CD4-positive, alpha-beta memory T cell (primary cell): ENCODE results near the gene MIOX. TPM values are rescaled to one million over a fixed set of nuclear protein-coding genes. Genes with fewer than 3 reads are reported as not detected.

Experiments
- CTCF ChIA-PET: fragments of 350-600 bp; sonication (Branson Sonifier 250); formaldehyde crosslinking; loops from one replicate; lab custom pipeline; 2021; ENCODE audit warnings: inconsistent platforms; ENCODE audit not compliant: partially characterized antibody; lab: Charles Lee
- POLR2A ChIA-PET: fragments of 350-600 bp; sonication (Branson Sonifier 250); formaldehyde crosslinking; loops from one replicate; lab custom pipeline; 2021; ENCODE audit not compliant: partially characterized antibody; lab: Charles Lee
- DNase-seq, 5 donors: peaks; one replicate each; pipeline versions ENCODE4 v3.0.0 to v3.0.0-alpha.2; 2020 to 2022; ENCODE audit warnings: mixed read lengths in 1 of 5
- H3K27ac ChIP-seq: one replicate; pipeline ENCODE4 v1.7.0; 2013; ENCODE audit warnings: low read depth, low read length
- H3K27me3 ChIP-seq: 2 replicates; pipeline ENCODE4 v1.7.0; 2013; ENCODE audit warnings: mild to moderate bottlenecking, low read length, moderate library complexity; ENCODE audit not compliant: insufficient read depth
- H3K36me3 ChIP-seq: 2 replicates; pipeline ENCODE4 v1.7.0; 2013; ENCODE audit warnings: mild to moderate bottlenecking, low read length, moderate library complexity; ENCODE audit not compliant: insufficient read depth
- H3K4me1 ChIP-seq: 2 replicates; pipeline ENCODE4 v1.7.0; 2013; ENCODE audit warnings: mild to moderate bottlenecking, low read length, moderate library complexity; ENCODE audit not compliant: insufficient read depth
- H3K4me3 ChIP-seq, 2 donors: one replicate each; pipeline ENCODE4 v1.7.0; 2013; ENCODE audit warnings: low read length in 2 of 2, mild to moderate bottlenecking in 1 of 2
- H3K9me3 ChIP-seq, 2 donors: one replicate each; pipeline ENCODE4 v1.7.0; 2013; ENCODE audit warnings: low read length in 2 of 2, control low read depth in 1 of 2; ENCODE audit not compliant: control insufficient read depth in 1 of 2
- H3K27ac Mint-ChIP-seq, 7 donors: one replicate each; pipeline ENCODE4 v1.8.0; 2020 to 2021; ENCODE audit warnings: mixed read lengths in 7 of 7, mild to moderate bottlenecking in 6 of 7, inconsistent platforms in 3 of 7, moderate library complexity in 3 of 7
- H3K27me3 Mint-ChIP-seq, 2 donors: one replicate each; pipeline ENCODE4 v1.8.0; 2020 to 2021; ENCODE audit warnings: mixed read lengths in 2 of 2
- H3K36me3 Mint-ChIP-seq, 2 donors: one replicate each; pipeline ENCODE4 v1.8.0; 2020 to 2021; ENCODE audit warnings: mixed read lengths in 2 of 2, inconsistent platforms in 1 of 2, mild to moderate bottlenecking in 1 of 2
- H3K4me1 Mint-ChIP-seq, 4 donors: one replicate each; pipeline ENCODE4 v1.8.0; 2020 to 2021; ENCODE audit warnings: mixed read lengths in 4 of 4, mild to moderate bottlenecking in 1 of 4
- H3K4me3 Mint-ChIP-seq, 8 donors: one replicate each; pipeline ENCODE4 v1.8.0; 2020 to 2021; ENCODE audit warnings: mixed read lengths in 8 of 8, mild to moderate bottlenecking in 7 of 8, moderate library complexity in 6 of 8, inconsistent platforms in 3 of 8
- H3K9me3 Mint-ChIP-seq, 8 donors: one replicate each; pipeline ENCODE4 v1.8.0; 2020 to 2021; ENCODE audit warnings: mixed read lengths in 8 of 8, mild to moderate bottlenecking in 5 of 8, inconsistent platforms in 3 of 8, moderate library complexity in 1 of 8
- intact Hi-C: fragments of 100-400 bp; cut with micrococcal nuclease; formaldehyde crosslinking; loops from one replicate; pipeline ENCODE4 v1.15.1; 2023
- polyA plus RNA-seq, 2 donors: library from polyadenylated mRNA; unstranded; fragments of 300-500 nt; fragmentation: Illumina TruSeq; gene quantifications; one replicate each; pipeline ENCODE4 v1.2.3, GENCODE V29; 2021
- total RNA-seq, 2 experiments: library from RNA; stranded (reverse); gene quantifications; one replicate each; pipeline ENCODE4 v1.2.3, GENCODE V29; 2021

MIOX gene
- total and polyA plus RNA-seq, 4 experiments from 2014 or later: not detected

- H3K27ac ChIP-seq: no peak overlapping the region
- ChIA-PET CTCF (interaction anchor here (1.1 kb wide), 1 partner anchor 17 kb away, joined by 5 read pairs; no protein-coding TSS in a partner anchor), POLR2A (interaction anchor here (1.0 to 4.1 kb wide), 5 partner anchors 13 to 43 kb away, joined by 3 to 39 read pairs (median 4); partner anchors contain the start of genes LMF2 and SCO2)
- Mint-ChIP-seq H3K36me3 (no peaks in the 10 kb centered on the region), H3K27me3 (no peaks in the 10 kb centered on the region), H3K27ac (no peak overlapping the region), H3K4me3 (peak overlapping the region; percentile 35 to 75 (median 70)), H3K4me1 (peaks cover 2 to 16% (median 9%) of the 10 kb centered on the region in 4 donors), H3K9me3 (no peaks in the 10 kb centered on the region)
- no peaks in the 10 kb centered on the region for H3K27me3 ChIP-seq
- no peak for DNase-seq
- peaks cover 11% of the 10 kb centered on the region for H3K4me1 ChIP-seq
- peak overlapping the region in 1 of 2 donors; percentile 35 for H3K4me3 ChIP-seq
- intact Hi-C loops: no loop called here
- H3K9me3 ChIP-seq: no peaks in the 10 kb centered on the region
- H3K36me3 ChIP-seq: no peaks in the 10 kb centered on the region
Measured at GRCh38 chr22:50482107-50483074, 4.3 kb upstream of the MIOX start.

- H3K4me1 Mint-ChIP-seq: peaks cover 2 to 15% (median 9%) of the 10 kb centered on the region in 4 donors
- H3K4me3 Mint-ChIP-seq: peak overlapping the region in 3 of 8 donors; percentile 26 to 67 (median 60)
- ChIA-PET CTCF (interaction anchor here (1.1 kb wide), 1 partner anchor 17 kb away, joined by 5 read pairs; no protein-coding TSS in a partner anchor), POLR2A (interaction anchor here (1.0 to 4.1 kb wide), 2 partner anchors 14 to 39 kb away, joined by 5 to 39 read pairs; no protein-coding TSS in a partner anchor)
- no peak for DNase-seq
- Histone ChIP-seq H3K27me3 (no peaks in the 10 kb centered on the region), H3K36me3 (no peaks in the 10 kb centered on the region), H3K4me3 (no peak overlapping the region), H3K4me1 (peaks cover 11% of the 10 kb centered on the region), H3K9me3 (no peaks in the 10 kb centered on the region), H3K27ac (no peak overlapping the region)
- H3K27me3 Mint-ChIP-seq: no peaks in the 10 kb centered on the region
- no peak overlapping the region for H3K27ac Mint-ChIP-seq
- H3K36me3 Mint-ChIP-seq: no peaks in the 10 kb centered on the region
- intact Hi-C loops: no loop called here
- no peaks in the 10 kb centered on the region for H3K9me3 Mint-ChIP-seq
Measured at GRCh38 chr22:50483106-50483505, 3.6 kb upstream of the MIOX start.

GRCh38 chr22:50483556-50483955 lies 3.1 kb upstream of the MIOX start:
- Mint-ChIP-seq H3K9me3 (no peaks in the 10 kb centered on the region), H3K27ac (no peak overlapping the region), H3K4me1 (peaks cover 2 to 15% (median 9%) of the 10 kb centered on the region in 4 donors), H3K4me3 (no peak overlapping the region), H3K27me3 (no peaks in the 10 kb centered on the region), H3K36me3 (no peaks in the 10 kb centered on the region)
- Histone ChIP-seq H3K4me1 (peaks cover 11% of the 10 kb centered on the region), H3K36me3 (no peaks in the 10 kb centered on the region), H3K9me3 (no peaks in the 10 kb centered on the region), H3K4me3 (no peak overlapping the region), H3K27ac (no peak overlapping the region), H3K27me3 (no peaks in the 10 kb centered on the region)
- CTCF ChIA-PET: interaction anchor here (0.9 kb wide), 1 partner anchor 42 kb away, joined by 4 read pairs; the partner anchor contains the start of gene SCO2
- POLR2A ChIA-PET: interaction anchor here (0.6 to 4.1 kb wide), 2 partner anchors 14 to 42 kb away, joined by 3 to 39 read pairs; no protein-coding TSS in a partner anchor
- DNase-seq: no peak
- intact Hi-C loops: no loop called here

GRCh38 chr22:50483977-50484853 lies 2.4 kb upstream of the MIOX start:
- Histone ChIP-seq H3K9me3 (no peaks in the 10 kb centered on the region), H3K4me3 (no peak overlapping the region), H3K36me3 (no peaks in the 10 kb centered on the region), H3K27ac (no peak overlapping the region), H3K4me1 (peaks cover 11% of the 10 kb centered on the region), H3K27me3 (no peaks in the 10 kb centered on the region)
- peak overlapping the region in 3 of 8 donors; percentile 21 to 48 (median 46) for H3K4me3 Mint-ChIP-seq
- intact Hi-C loops: no loop called here
- ChIA-PET POLR2A (interaction anchor here (0.6 to 4.1 kb wide), 2 partner anchors 15 to 42 kb away, joined by 3 to 39 read pairs; no protein-coding TSS in a partner anchor), CTCF (interaction anchor here (0.9 kb wide), 2 partner anchors 14 to 41 kb away, joined by 4 to 5 read pairs; partner anchors contain the start of gene SCO2)
- no peak overlapping the region for H3K27ac Mint-ChIP-seq
- no peaks in the 10 kb centered on the region for H3K9me3 Mint-ChIP-seq
- H3K36me3 Mint-ChIP-seq: no peaks in the 10 kb centered on the region
- H3K27me3 Mint-ChIP-seq: no peaks in the 10 kb centered on the region
- peaks cover 2 to 15% (median 9%) of the 10 kb centered on the region in 4 donors for H3K4me1 Mint-ChIP-seq
- DNase-seq: no peak

- ChIA-PET CTCF (interaction anchor here (0.9 to 2.2 kb wide), 2 partner anchors 12 to 13 kb away, joined by 5 to 8 read pairs; no protein-coding TSS in a partner anchor), POLR2A (no interaction called here)
- Mint-ChIP-seq H3K27ac (peak overlapping the region in 1 of 7 donors; percentile 30), H3K27me3 (no peaks in the 10 kb centered on the region), H3K4me3 (peak overlapping the region in 1 of 8 donors; percentile 7), H3K9me3 (no peaks in the 10 kb centered on the region), H3K4me1 (peaks cover 0 to 7% (median 2%) of the 10 kb centered on the region in 4 donors), H3K36me3 (no peaks in the 10 kb centered on the region)
- H3K27me3 ChIP-seq: no peaks in the 10 kb centered on the region
- peaks cover 11% of the 10 kb centered on the region for H3K4me1 ChIP-seq
- H3K27ac ChIP-seq: no peak overlapping the region
- intact Hi-C loops: no loop called here
- H3K4me3 ChIP-seq: no peak overlapping the region
- no peaks in the 10 kb centered on the region for H3K36me3 ChIP-seq
- DNase-seq: no peak
- H3K9me3 ChIP-seq: no peaks in the 10 kb centered on the region
Measured at GRCh38 chr22:50485221-50486131, 1.2 kb upstream of the MIOX start.
